NCI-H2081 (cell line): ENCODE data around the gene AMD1.
"Not testable (repeated sequence)": the region's sequence is repeated elsewhere in the genome, so short reads cannot be mapped to it uniquely, and the experiment has no call there.

ENCODE experiments used
- DNase-seq, 2 experiments: peaks; one replicate each; lab custom pipeline; 2025; lab: John Stamatoyannopoulos, UW

AMD1 gene

GRCh38 chr6:110873981-110874879 is at the start of gene AMD1:
AMD1 (plus strand) TSS chr6:110874785; CDS start chr6:110875106, 321 bp downstream.
- DNase-seq = peak; percentile 94 to 96

- no peak for DNase-seq
Observed at GRCh38 chr6:110826236-110827129, 48.1 kb upstream of the AMD1 start.

GRCh38 chr6:110828396-110828795 is 46.2 kb upstream of the AMD1 start:
- DNase-seq = no peak

- no peak for DNase-seq
Observed at GRCh38 chr6:110831405-110831804, 43.2 kb upstream of the AMD1 start.

GRCh38 chr6:110833831-110834230 is 40.8 kb upstream of the AMD1 start:
- DNase-seq = no peak

- DNase-seq = not testable (repeated sequence)
Observed at GRCh38 chr6:110835751-110836150, 38.8 kb upstream of the AMD1 start.

GRCh38 chr6:110841266-110841665 is 33.3 kb upstream of the AMD1 start:
- no peak for DNase-seq

- DNase-seq = no peak
Observed at GRCh38 chr6:110849781-110850180, 24.8 kb upstream of the AMD1 start.

GRCh38 chr6:110852773-110853172 is 21.8 kb upstream of the AMD1 start:
- no peak for DNase-seq

- DNase-seq = no peak
Observed at GRCh38 chr6:110853754-110854477, 20.7 kb upstream of the AMD1 start.

- DNase-seq = no peak
Observed at GRCh38 chr6:110856296-110856695, 18.3 kb upstream of the AMD1 start.

GRCh38 chr6:110858016-110858415 is 16.6 kb upstream of the AMD1 start:
- DNase-seq = no peak

GRCh38 chr6:110858562-110859214 is 15.9 kb upstream of the AMD1 start:
- DNase-seq = no peak

GRCh38 chr6:110859335-110859792 is 15.2 kb upstream of the AMD1 start:
- no peak for DNase-seq

GRCh38 chr6:110864824-110865223 is 9.8 kb upstream of the AMD1 start:
- DNase-seq = no peak

- peak; percentile 34 to 45 for DNase-seq
Observed at GRCh38 chr6:110874880-110875547, 429 bp downstream of the AMD1 start.

GRCh38 chr6:110875548-110876169 is 1.1 kb downstream of the AMD1 start:
- DNase-seq = peak; percentile 34 to 45

- peak; percentile 71 to 80 for DNase-seq
Observed at GRCh38 chr6:110876170-110876773, 1.7 kb downstream of the AMD1 start.

- DNase-seq = no peak
Observed at GRCh38 chr6:110876806-110877564, 2.4 kb downstream of the AMD1 start.
